ENCODE data around the gene GALNT18.

Gene GALNT18

DNA sequence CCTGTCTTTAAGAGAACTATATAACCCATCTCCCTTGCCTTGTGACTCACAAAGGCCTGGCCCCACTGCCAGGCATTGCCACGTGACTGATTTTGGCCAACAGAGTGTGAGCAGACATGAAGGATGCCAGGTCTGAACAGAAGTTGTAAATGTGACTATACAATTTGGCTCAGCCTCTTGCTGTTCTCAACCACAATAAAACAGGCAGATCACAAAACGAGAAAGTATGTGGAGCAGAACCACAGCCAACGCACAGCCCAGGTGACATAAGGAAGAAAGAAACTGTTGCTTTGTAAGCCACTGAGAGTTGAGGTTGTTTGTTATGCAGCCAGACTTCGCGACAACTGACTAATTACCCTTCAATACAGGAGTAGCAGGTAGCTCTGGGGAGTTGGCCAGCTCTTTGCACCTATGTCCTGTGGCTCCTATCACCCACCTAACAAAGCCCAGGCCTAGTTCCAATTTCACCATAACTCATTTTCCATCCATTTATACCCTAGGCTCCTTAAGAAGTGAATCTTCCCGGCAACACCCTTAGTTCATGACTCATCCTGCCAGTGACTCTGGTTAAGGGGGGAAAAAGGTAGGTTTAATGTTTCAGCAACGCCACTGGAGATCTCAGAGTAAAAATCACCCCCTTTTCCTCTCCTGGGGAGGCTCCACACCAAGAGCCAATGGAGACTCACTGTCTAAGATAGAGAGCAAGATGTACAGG lies 53.7 kb downstream of the GALNT18 start:
- DNase-seq (ENCODE audit: low spot score) = no peak

- DNase-seq (ENCODE audit: low spot score) = no peak
Observed at GRCh38 chr11:11565636-11566035, 56.2 kb downstream of the GALNT18 start.

- no peak for DNase-seq (ENCODE audit: low spot score)
Observed at GRCh38 chr11:11563200-11563975, 58.4 kb downstream of the GALNT18 start.

DNA sequence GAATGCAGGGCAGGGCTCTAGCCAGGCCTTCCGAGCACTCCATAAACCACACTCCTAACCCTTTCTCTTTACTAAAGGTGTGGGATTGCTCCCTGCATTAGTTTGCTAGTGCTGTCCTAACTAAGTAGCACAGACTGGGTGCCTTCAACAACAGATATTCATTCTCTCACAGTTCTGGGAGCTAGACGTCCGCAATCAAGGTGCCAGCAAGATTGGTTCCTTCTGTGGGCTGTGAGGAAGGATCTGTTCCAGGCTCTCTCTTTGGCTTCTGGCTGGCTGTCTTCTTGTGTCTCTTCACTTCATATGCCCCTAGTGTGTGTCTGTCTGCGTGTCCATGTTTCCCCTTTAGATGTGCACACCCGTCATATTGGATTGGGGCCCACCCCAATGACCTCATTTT lies 59.8 kb downstream of the GALNT18 start:
- DNase-seq (ENCODE audit: low spot score) = no peak

DNA sequence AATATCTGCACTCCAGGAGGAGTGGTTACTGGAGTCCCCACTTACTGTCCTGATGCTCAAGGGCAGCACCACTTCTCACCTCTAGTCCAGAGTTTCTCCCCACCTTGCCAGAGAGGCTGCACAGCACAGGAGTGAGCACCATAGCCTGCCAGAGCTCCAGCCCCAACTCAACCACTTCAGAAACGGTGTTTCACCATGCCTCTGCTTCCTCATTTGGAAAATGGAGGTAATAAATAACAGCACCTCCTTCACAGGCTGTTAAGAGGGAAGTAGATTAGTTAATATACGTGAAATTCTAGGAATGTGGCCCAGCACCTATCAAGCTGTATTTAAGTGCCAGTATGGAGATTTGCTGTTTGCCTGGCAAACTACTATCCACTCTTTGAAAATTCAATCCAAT lies 63.0 kb downstream of the GALNT18 start:
- no peak for DNase-seq (ENCODE audit: low spot score)

- no peak for DNase-seq (ENCODE audit: low spot score)
Observed at GRCh38 chr11:11558396-11558795, 63.4 kb downstream of the GALNT18 start.

GRCh38 chr11:11555208-11555607 lies 66.6 kb downstream of the GALNT18 start:
- DNase-seq (ENCODE audit: low spot score) = no peak

DNA sequence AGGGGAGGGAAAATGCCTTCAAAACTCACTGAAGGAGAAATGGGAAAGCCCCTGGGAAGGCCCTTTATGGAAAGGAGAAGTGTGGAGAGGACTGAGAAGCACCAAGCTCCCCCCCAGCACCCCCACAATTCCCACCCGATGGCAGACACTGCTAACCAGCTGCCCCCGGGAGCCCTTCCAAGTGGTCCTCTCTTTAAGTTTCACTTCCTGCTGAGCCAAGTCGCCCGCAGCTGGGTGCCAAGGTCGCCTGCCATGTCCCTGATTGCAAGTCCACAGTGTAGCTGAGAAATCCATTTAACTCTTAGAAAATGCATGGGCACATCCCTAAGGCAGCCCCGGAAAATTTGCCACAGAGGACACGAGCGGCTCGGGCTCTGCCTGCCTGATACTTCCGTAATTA lies 68.2 kb downstream of the GALNT18 start:
- DNase-seq (ENCODE audit: low spot score) = no peak

- DNase-seq (ENCODE audit: low spot score) = no peak
Observed at GRCh38 chr11:11552529-11553087, 69.2 kb downstream of the GALNT18 start.

GRCh38 chr11:11550534-11550933 lies 71.3 kb downstream of the GALNT18 start:
- no peak for DNase-seq (ENCODE audit: low spot score)

DNA sequence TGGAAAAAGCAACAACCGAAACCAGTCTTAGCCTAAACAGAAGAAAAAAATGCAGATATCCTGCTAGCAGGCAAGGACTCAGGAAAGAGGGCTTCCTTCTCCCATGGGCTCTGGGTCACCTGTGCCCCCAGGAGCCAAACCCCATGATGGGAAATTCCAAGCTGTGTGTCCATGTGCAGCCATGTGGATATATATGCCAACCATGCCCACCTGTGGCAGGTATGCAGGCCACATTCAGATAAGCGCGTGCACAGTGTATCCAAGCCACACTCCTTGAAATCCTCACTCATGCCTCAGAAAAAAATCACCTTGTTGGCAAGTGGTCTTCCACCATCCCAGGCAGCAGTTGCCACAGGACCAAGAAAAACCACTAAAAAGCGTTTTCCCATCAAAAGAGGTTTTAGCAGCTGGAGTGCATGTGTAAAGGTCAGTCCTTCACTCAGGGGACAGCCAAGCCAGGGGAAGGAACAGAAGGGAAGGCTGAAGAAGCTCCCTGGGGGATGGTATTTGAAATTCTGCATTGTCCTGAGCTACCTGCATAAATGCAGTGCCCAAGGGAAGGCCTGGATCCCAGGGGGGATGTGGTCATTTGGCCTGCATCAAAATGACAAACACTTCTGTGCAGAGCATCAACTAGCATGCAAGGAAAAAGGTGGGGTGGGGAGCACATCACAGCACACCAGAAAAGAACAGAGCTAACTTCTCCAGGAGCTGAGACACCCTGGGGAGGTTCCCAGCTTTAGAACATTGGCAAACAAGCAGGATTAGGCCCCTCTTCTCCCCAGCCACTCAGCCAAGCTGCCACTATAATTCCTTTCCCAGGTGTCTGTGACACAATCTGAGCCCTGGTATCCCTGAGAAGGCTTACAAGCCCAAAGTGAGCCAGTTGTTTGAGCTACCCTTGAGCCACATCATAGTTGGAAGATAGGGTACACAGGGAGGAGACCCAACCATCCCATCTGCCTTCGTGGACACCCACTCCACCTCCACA lies 76.2 kb downstream of the GALNT18 start:
- DNase-seq (ENCODE audit: low spot score) = no peak

DNA sequence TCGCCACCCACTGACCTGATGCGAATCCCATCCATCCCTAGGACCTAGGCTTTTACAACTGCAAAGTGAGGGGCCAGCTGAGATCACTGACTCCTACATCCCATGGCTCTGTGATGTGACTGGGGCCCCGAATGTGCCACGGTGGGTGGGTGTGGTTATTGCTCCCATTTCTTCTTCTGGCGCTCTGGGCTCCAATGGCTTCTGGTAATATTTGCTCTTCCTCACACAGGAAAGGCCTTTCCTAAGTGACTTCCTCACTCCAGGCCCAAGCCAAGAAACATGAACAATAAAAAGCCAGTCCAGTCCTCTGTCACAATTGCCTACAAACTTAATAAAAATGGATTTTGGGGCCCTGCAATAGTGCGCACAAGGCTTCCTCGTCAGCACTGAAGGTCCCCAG lies 78.1 kb downstream of the GALNT18 start:
- DNase-seq (ENCODE audit: low spot score) = no peak

- DNase-seq (ENCODE audit: low spot score) = no peak
Observed at GRCh38 chr11:11540157-11540556, 81.6 kb downstream of the GALNT18 start.

DNA sequence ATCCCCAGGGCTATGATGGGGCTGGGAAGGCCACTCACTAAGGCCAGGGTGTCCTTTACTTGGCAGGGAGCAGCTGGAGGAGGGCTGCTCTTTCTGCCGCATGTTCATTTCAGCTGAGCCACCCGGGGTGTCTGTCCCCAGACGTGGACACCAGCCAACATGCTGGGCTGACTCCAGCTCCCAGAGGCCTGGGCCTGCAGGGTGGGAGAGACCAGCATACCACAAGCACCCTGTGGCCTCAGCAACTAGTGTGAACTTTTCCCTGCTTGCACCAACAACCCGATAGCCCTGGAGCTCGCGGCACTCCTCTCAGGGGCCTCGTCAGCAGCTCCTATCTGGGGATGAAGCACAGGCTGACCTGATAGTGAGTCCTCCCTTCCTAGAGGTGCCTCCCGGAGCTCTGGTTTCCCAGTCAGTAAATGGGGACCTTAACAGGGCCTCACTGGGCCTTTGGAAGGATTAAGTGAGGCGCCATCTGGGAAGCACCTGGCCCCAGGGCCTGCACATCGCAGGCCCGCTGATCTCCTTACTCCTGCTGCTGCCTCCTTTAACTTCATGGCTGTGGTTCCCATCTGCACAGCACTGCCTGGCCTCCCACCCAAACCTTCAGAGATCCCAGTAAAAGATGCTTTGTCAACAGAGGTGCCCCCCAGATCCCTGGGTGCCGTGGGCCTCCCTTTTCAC lies 83.4 kb downstream of the GALNT18 start:
- DNase-seq (ENCODE audit: low spot score) = no peak

- DNase-seq (ENCODE audit: low spot score) = no peak
Observed at GRCh38 chr11:11537871-11538270, 83.9 kb downstream of the GALNT18 start.

DNA sequence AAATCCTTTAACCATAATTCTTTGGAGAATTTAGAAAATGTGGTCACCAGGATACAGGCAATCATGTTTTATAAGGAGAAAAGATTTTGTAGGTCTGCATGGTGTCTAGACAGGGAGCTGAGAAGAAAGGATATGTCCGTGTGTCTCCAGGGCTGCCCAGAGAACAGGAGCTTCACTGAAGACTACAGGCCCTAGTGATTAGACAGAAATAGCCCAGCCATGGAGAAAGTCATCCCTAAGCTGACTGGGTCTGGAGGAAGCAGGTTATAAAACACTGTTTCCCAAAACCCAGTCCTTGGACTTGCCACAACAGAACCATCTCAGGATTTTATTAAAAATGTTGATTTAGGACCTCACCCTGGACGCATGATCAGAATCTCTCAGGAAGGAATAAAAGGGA lies 84.4 kb downstream of the GALNT18 start:
- no peak for DNase-seq (ENCODE audit: low spot score)

- DNase-seq (ENCODE audit: low spot score) = no peak
Observed at GRCh38 chr11:11536650-11537049, 85.2 kb downstream of the GALNT18 start.

DNA sequence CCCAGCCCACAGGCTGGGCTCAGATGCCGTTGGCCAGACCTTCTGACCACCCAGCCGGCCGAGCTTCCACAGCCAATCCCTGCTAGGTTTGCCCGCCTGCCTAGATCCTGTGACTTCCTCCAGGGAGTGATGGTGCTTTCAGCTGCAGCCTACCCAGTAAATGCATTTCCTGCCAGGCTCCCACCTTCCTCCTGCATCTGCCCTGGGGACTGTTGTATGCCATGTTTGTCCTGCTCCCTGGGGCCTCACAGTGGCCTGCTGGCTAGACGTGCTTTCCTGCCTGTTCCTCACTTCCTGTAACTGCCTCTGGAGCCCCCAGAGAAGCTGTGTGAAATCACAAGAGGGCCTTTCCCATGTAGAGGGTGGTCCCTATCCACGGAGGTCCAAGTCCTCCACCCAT lies 86.2 kb downstream of the GALNT18 start:
- DNase-seq (ENCODE audit: low spot score) = no peak

- no peak for DNase-seq (ENCODE audit: low spot score)
Observed at GRCh38 chr11:11534981-11535380, 86.8 kb downstream of the GALNT18 start.

GRCh38 chr11:11533751-11534150 lies 88.1 kb downstream of the GALNT18 start:
- DNase-seq (ENCODE audit: low spot score) = no peak

DNA sequence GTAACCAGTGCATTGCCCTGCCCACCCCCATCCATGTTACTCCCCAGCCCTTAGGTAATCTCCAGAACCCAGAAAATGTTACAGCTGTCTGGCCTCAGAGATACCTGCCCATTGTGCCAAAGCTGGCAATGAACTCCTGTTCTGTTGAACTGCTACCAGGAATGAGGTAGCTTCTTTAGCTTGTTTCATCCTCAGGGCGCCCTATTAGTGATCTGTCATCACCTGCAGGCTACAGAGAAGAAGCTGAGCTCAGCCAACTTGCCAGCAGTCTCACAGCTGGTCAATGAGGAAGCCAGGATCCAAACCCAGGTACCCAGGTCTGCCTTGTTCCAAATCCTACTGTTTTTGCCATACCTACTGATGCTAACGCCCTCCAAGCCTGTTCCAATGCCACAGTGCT lies 88.7 kb downstream of the GALNT18 start:
- no peak for DNase-seq (ENCODE audit: low spot score)

GRCh38 chr11:11532574-11532973 lies 89.2 kb downstream of the GALNT18 start:
- DNase-seq (ENCODE audit: low spot score) = no peak

Data from hematopoietic multipotent progenitor cell treated with erythropoietin and hydrocortisone succinate and interleukin-3 and kit ligand, for 17 days (in vitro differentiated cells).